GM12801 (cell line): ENCODE results near the gene MOB2.

ENCODE experiments used
- CTCF ChIP-seq: IDR thresholded peaks from one replicate; pipeline ENCODE4 v1.5.1; 2011; ENCODE audit warnings: control low read depth; ENCODE audit not compliant: insufficient read length; ENCODE audit errors: extremely low read depth

Gene MOB2

GRCh38 chr11:1480191-1480554 lies 6.4 kb downstream of the MOB2 start:
- TF ChIP-seq CTCF: no peak

GRCh38 chr11:1479678-1480118 lies 6.9 kb downstream of the MOB2 start:
- no peak for TF ChIP-seq CTCF

DNA sequence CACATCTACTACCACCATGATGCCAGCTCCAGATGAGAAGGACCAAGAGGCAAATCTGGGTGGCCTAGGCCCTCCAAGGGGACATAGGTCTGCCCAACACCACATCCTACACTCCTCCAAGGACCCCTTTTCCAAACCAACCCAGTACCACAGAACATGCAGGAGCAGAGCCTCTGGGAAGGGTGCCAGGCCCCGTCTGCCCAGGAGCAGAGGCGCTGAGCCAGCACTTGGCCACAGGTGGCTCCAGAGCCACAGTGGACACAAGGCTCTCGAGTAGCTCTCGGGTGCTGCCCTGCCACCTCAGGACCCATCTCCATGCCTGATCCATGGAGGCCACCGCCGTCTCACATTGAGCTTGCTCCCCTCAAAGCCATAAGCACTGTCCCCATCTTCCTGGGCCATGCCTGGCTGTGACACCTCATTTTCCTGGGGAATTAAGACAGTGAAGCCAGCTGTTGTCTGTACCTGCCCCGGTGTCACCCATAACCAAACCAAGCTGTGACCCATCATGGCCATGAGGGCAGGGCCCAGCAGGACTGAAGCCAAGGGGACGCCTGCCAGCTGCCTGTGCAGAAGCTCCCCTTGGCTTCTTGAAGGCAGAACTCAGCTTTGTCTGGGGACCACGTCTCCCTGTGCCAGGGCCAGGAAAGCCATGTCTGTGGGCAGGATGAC lies 7.4 kb downstream of the MOB2 start:
- TF ChIP-seq CTCF: no peak

GRCh38 chr11:1478544-1478943 lies 8.0 kb downstream of the MOB2 start:
- no peak for TF ChIP-seq CTCF

GRCh38 chr11:1478011-1478410 lies 8.6 kb downstream of the MOB2 start:
- TF ChIP-seq CTCF: no peak

GRCh38 chr11:1476940-1477736 lies 9.4 kb downstream of the MOB2 start:
- TF ChIP-seq CTCF: no peak

- TF ChIP-seq CTCF: no peak
Measured at GRCh38 chr11:1475841-1476240, 10.7 kb downstream of the MOB2 start.
